GM23338 (cell line): ENCODE results near the gene CACTIN.

Experiments
- EZH2 ChIP-seq: fragments of 200-600 bp; sonication (generic); IDR thresholded peaks from one replicate; pipeline ENCODE4 v1.8.0; 2017; ENCODE audit warnings: antibody characterized with exemption, mild to moderate bottlenecking, low read depth; ENCODE audit not compliant: unreplicated experiment
- EZH2phosphoT487 ChIP-seq: fragments of 200-600 bp; sonication (generic); IDR thresholded peaks from one replicate; pipeline ENCODE4 v1.8.1; 2018; ENCODE audit warnings: antibody characterized with exemption; ENCODE audit not compliant: unreplicated experiment
- TF ChIP-seq, protein P1 (sequence below), 2 experiments: fragments of 200-600 bp in 1 of 2; sonication (generic) in 1 of 2; conservative IDR thresholded peaks; 2 replicates each; pipeline versions ENCODE4 v1.5.1 to v1.6.1; 2016 to 2017; ENCODE audit warnings: antibody characterized with exemption in 2 of 2, low read depth in 2 of 2, mild to moderate bottlenecking in 2 of 2, moderate library complexity in 1 of 2
- TF ChIP-seq, protein P2 (sequence below): IDR thresholded peaks from one replicate; pipeline ENCODE4 v1.6.1; 2018; ENCODE audit warnings: antibody characterized with exemption; ENCODE audit not compliant: unreplicated experiment

- TF ChIP-seq, protein P1, sequence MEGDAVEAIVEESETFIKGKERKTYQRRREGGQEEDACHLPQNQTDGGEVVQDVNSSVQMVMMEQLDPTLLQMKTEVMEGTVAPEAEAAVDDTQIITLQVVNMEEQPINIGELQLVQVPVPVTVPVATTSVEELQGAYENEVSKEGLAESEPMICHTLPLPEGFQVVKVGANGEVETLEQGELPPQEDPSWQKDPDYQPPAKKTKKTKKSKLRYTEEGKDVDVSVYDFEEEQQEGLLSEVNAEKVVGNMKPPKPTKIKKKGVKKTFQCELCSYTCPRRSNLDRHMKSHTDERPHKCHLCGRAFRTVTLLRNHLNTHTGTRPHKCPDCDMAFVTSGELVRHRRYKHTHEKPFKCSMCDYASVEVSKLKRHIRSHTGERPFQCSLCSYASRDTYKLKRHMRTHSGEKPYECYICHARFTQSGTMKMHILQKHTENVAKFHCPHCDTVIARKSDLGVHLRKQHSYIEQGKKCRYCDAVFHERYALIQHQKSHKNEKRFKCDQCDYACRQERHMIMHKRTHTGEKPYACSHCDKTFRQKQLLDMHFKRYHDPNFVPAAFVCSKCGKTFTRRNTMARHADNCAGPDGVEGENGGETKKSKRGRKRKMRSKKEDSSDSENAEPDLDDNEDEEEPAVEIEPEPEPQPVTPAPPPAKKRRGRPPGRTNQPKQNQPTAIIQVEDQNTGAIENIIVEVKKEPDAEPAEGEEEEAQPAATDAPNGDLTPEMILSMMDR (conservative IDR thresholded peaks at IDR 0.05; ENCODE audit: low read depth in 2 of 2): no peak
- no peak for TF ChIP-seq EZH2phosphoT487
- TF ChIP-seq, protein P2, sequence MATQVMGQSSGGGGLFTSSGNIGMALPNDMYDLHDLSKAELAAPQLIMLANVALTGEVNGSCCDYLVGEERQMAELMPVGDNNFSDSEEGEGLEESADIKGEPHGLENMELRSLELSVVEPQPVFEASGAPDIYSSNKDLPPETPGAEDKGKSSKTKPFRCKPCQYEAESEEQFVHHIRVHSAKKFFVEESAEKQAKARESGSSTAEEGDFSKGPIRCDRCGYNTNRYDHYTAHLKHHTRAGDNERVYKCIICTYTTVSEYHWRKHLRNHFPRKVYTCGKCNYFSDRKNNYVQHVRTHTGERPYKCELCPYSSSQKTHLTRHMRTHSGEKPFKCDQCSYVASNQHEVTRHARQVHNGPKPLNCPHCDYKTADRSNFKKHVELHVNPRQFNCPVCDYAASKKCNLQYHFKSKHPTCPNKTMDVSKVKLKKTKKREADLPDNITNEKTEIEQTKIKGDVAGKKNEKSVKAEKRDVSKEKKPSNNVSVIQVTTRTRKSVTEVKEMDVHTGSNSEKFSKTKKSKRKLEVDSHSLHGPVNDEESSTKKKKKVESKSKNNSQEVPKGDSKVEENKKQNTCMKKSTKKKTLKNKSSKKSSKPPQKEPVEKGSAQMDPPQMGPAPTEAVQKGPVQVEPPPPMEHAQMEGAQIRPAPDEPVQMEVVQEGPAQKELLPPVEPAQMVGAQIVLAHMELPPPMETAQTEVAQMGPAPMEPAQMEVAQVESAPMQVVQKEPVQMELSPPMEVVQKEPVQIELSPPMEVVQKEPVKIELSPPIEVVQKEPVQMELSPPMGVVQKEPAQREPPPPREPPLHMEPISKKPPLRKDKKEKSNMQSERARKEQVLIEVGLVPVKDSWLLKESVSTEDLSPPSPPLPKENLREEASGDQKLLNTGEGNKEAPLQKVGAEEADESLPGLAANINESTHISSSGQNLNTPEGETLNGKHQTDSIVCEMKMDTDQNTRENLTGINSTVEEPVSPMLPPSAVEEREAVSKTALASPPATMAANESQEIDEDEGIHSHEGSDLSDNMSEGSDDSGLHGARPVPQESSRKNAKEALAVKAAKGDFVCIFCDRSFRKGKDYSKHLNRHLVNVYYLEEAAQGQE: no peak
- no peak for TF ChIP-seq EZH2
Measured at GRCh38 chr19:3620145-3620816, 6.3 kb downstream of the CACTIN start.
